HUDEP-2 (cell line): Measurements from ENCODE around the gene MGME1.

ENCODE experiments used
- DNase-seq, 76 experiments: peaks; one replicate each; lab custom pipeline; 2025; ENCODE audit not compliant: unreplicated experiment in 76 of 76; lab: John Stamatoyannopoulos, UW

MGME1 gene

GRCh38 chr20:17968366-17969277, at the start of gene MGME1, which contains the start of gene SNX5:
Gene MGME1, plus strand, starts transcription at chr20:17969018. Its CDS starts 842 bp downstream, at chr20:17969860.
Gene SNX5, minus strand, starts transcription at chr20:17968794. Its CDS starts 369 bp downstream, at chr20:17968425.
- peak; percentile 53 to 100 (median 97) for DNase-seq

- no peak for DNase-seq
These were observed 49.7 kb upstream of the MGME1 start for GRCh38 chr20:17919149-17919548.

- no peak for DNase-seq
These were observed 47.0 kb upstream of the MGME1 start for GRCh38 chr20:17921774-17922173.

GRCh38 chr20:17925141-17925939, 43.5 kb upstream of the MGME1 start:
- peak in 59 of 76 experiments; percentile 8 to 75 (median 39) for DNase-seq

GRCh38 chr20:17925940-17926300, 42.9 kb upstream of the MGME1 start:
- DNase-seq: no peak

- no peak for DNase-seq
These were observed 40.6 kb upstream of the MGME1 start for GRCh38 chr20:17928211-17928611.

- DNase-seq: no peak
These were observed 40.0 kb upstream of the MGME1 start for GRCh38 chr20:17928633-17929311.

GRCh38 chr20:17931513-17931912, 37.3 kb upstream of the MGME1 start:
- no peak for DNase-seq

- no peak for DNase-seq
These were observed 36.4 kb upstream of the MGME1 start for GRCh38 chr20:17932396-17932795.

GRCh38 chr20:17933121-17933520, 35.7 kb upstream of the MGME1 start:
- DNase-seq: no peak

- no peak for DNase-seq
These were observed 35.1 kb upstream of the MGME1 start for GRCh38 chr20:17933711-17934110.

GRCh38 chr20:17934141-17934862, 34.5 kb upstream of the MGME1 start:
- DNase-seq: no peak

GRCh38 chr20:17935186-17935585, 33.6 kb upstream of the MGME1 start:
- no peak for DNase-seq

GRCh38 chr20:17935761-17936160, 33.1 kb upstream of the MGME1 start:
- no peak for DNase-seq

GRCh38 chr20:17936286-17936760, 32.5 kb upstream of the MGME1 start:
- DNase-seq: no peak

GRCh38 chr20:17936761-17937732, 31.8 kb upstream of the MGME1 start:
- DNase-seq: no peak

- peak in 61 of 76 experiments; percentile 13 to 70 (median 42) for DNase-seq
These were observed 29.8 kb upstream of the MGME1 start for GRCh38 chr20:17938871-17939619.

GRCh38 chr20:17939622-17940223, 29.1 kb upstream of the MGME1 start:
- DNase-seq: peak in 7 of 76 experiments; percentile 27 to 58 (median 46)
